ENCODE measurements around the gene PRKCE.

The PRKCE gene

DNA sequence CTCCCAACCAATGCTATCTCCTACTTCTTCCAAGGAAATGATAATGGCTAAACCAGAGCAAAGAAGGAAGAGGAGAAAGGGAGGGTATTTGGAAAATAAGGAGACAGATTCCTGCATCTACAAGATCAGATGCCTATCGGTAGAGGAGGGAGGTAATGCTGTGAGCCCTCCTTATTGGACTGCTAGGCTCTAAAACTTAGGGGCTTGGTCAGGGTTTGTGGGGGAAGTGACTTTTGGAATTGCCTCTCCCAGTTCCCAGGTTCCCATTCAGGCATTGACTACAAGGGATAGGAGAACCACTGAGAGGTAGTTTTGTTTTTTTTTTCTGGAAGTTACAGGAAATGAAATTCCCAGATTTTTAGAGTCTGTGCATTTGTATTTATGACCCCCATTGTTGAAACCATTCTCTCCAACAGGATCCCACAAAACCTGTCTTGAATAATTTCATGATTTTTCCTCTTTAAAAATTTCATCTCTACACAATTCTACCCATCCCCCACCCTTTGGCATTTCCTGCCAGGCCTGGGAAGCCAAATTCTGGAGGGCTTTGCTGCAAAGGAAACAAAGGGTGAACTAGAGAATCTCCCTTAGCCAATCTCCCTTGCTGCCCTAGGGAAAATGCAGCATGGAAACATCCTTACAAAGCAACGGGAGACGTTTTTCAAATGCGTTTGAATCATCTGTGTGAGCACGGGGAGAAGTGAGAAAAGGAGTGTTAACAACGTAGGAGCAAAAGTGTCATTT is 363.6 kb downstream of the PRKCE start:
- ATAC-seq = no peak
- H3K9me3 Mint-ChIP-seq = no peaks in the 10 kb centered on the region
- peak overlapping the region; percentile 37 for H3K4me3 Mint-ChIP-seq
- DNase-seq (ENCODE audit: low spot score in 2 of 2) = peak in 1 of 2 donors; percentile 48
- peaks cover 29% of the 10 kb centered on the region for H3K36me3 Mint-ChIP-seq
- H3K4me1 Mint-ChIP-seq = peaks cover 58% of the 10 kb centered on the region
- H3K27ac Mint-ChIP-seq = peak overlapping the region; percentile 71

DNA sequence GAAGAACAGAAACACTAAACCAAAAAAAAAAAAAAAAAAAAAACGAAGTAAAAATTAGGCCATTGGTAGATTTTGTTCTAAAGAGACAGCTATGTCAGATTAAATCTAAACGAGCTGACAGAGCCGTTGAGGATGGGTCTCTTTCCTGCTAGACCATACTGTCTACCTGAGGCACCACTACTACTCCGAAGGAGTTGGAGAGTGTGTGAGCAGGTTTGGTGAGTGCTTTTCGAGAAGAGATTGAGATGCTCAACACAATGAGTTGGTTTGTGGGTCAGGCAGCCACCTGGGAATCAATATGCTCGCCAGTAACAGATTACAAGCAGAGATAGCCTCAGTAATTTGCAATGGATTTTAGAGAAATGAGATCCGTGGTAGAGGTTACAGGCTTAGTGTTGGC is 364.2 kb downstream of the PRKCE start:
- H3K36me3 Mint-ChIP-seq = peaks cover 32% of the 10 kb centered on the region
- ATAC-seq (no peak), DNase-seq (ENCODE audit: low spot score in 2 of 2) (peak in 1 of 2 donors; percentile 54)
- peaks cover 63% of the 10 kb centered on the region for H3K4me1 Mint-ChIP-seq
- peak overlapping the region; percentile 71 for H3K27ac Mint-ChIP-seq
- peaks cover 3% of the 10 kb centered on the region for H3K9me3 Mint-ChIP-seq
- H3K4me3 Mint-ChIP-seq = peak overlapping the region; percentile 37

GRCh38 chr2:46016091-46016490 is 364.6 kb downstream of the PRKCE start:
- Mint-ChIP-seq H3K4me1 (peaks cover 66% of the 10 kb centered on the region), H3K27ac (peak overlapping the region; percentile 71), H3K36me3 (peaks cover 36% of the 10 kb centered on the region)

GRCh38 chr2:46018773-46019591 is 367.5 kb downstream of the PRKCE start:
- H3K4me3 Mint-ChIP-seq = peak overlapping the region; percentile 23
- peaks cover 40% of the 10 kb centered on the region for H3K36me3 Mint-ChIP-seq
- H3K4me1 Mint-ChIP-seq = peaks cover 68% of the 10 kb centered on the region
- peak overlapping the region; percentile 79 for H3K27ac Mint-ChIP-seq
- peaks cover 5% of the 10 kb centered on the region for H3K9me3 Mint-ChIP-seq
- ATAC-seq = peak; percentile 80
- DNase-seq (ENCODE audit: low spot score in 2 of 2) = peak in 1 of 2 donors; percentile 78

More at GRCh38 chr2:46016091-46016490, 364.6 kb downstream of the PRKCE start:
- DNase-seq (ENCODE audit: low spot score in 2 of 2) (peak in 1 of 2 donors; percentile 46), ATAC-seq (no peak)
- Mint-ChIP-seq H3K9me3 (peaks cover 5% of the 10 kb centered on the region), H3K4me3 (peak overlapping the region; percentile 37)

DNA sequence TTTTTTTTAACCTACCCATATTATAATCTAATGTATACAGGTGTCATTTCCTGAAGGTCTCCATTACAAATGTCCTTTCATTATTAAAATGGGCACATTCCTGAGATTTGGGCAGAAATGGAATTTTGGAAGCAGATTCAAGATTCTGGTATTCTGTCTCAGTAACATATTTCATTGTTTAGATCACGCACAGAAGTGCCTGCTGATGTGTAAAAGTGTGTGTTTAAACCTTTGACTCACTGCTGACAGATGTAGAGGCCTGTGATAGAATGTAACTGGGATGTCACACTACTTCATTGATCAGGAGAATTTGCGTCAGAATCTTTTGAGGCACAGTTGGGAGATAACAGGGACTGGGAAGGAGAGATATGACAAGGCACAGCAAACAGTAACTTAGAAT is 368.9 kb downstream of the PRKCE start:
- Mint-ChIP-seq H3K4me1 (peaks cover 64% of the 10 kb centered on the region), H3K36me3 (peaks cover 37% of the 10 kb centered on the region), H3K9me3 (peaks cover 5% of the 10 kb centered on the region), H3K27ac (peak overlapping the region; percentile 79), H3K4me3 (no peak overlapping the region)
- DNase-seq (ENCODE audit: low spot score in 2 of 2) = peak in 1 of 2 donors; percentile 46
- ATAC-seq = no peak

DNA sequence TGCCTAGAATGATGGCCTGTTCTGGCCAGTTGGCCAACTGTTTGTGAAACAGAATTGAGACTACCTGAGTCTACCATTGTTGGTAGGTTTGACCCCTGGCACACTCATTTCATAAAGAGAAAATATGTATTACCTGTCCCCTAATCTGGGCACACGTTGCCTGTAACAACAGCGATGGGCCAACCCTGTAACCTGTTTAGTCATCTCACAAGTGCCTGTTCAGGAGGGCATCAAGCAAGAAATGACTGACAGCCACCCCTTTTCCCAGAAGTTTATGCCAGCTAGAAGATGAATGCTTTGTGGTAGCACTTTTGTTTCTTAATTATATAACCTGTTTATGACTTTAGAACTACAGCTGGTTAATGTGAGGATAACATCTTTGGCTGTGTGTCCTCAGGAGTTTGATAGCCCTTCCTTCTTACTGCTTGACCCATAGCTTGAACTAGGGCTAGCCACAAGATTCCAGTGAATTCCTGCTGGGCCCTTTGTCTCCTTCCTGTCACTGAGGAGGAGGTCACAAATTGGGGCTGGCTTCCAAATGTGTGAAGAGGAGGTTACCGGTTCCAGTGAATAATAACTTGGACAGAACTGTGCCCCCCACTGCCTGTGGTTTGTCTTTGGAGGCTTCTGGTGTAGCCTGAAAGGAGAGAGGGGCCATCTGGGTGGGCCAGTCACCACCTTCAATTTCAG is 371.8 kb downstream of the PRKCE start:
- peaks cover 28% of the 10 kb centered on the region for H3K36me3 Mint-ChIP-seq
- ATAC-seq (peak; percentile 79), DNase-seq (ENCODE audit: low spot score in 2 of 2) (peak in 1 of 2 donors; percentile 78)
- H3K27ac Mint-ChIP-seq = peak overlapping the region; percentile 79
- peaks cover 5% of the 10 kb centered on the region for H3K9me3 Mint-ChIP-seq
- H3K4me3 Mint-ChIP-seq = peak overlapping the region; percentile 23
- peaks cover 60% of the 10 kb centered on the region for H3K4me1 Mint-ChIP-seq

- Mint-ChIP-seq H3K4me3 (no peak overlapping the region), H3K9me3 (peaks cover 5% of the 10 kb centered on the region), H3K36me3 (peaks cover 25% of the 10 kb centered on the region), H3K27ac (peak overlapping the region; percentile 79), H3K4me1 (peaks cover 53% of the 10 kb centered on the region)
- DNase-seq (ENCODE audit: low spot score in 2 of 2) = no peak
- ATAC-seq = no peak
Measured at GRCh38 chr2:46024146-46024779, 372.8 kb downstream of the PRKCE start.

DNA sequence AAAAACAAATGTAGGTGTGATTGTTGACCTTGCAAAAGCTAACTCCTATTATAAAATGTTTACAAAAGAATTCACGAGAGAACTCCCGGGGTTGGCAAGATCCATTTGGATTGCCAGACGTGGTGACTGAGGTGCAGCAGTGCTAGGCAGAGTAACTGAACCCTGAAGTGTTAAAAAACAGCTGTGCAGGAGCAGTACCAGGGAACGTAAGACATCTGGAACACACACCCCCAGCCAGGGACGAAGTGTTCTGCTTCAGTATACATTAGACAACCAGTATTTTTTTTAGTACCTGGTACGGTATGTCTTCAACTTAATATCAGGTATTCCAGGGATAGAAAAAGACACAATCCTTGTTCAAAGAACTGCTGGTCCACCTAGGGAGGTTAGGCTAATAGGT is 373.6 kb downstream of the PRKCE start:
- no peak for ATAC-seq
- Mint-ChIP-seq H3K4me3 (no peak overlapping the region), H3K36me3 (peaks cover 17% of the 10 kb centered on the region), H3K27ac (no peak overlapping the region), H3K9me3 (peaks cover 5% of the 10 kb centered on the region), H3K4me1 (peaks cover 47% of the 10 kb centered on the region)
- DNase-seq (ENCODE audit: low spot score in 2 of 2) = no peak

DNA sequence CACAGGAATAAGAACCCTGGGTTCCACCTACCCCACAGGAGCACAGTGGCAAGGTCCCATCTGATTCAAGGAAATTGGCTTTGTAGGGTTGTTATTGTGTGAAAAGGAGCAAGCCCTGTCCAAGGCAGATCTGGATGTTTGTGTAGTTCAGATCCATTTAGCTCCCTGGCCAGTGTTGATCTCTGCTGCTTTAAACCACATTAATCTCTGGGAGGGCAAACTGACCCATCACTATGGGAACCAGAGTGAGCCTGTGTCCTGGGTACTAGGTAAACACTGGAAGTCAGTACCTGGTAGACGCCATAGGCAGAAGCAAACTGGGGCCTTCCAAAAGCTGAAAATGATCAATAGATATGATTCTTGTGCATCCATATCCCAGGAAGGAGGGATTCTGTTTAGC is 374.2 kb downstream of the PRKCE start:
- no peak overlapping the region for H3K27ac Mint-ChIP-seq
- H3K4me1 Mint-ChIP-seq = peaks cover 47% of the 10 kb centered on the region
- H3K4me3 Mint-ChIP-seq = no peak overlapping the region
- H3K9me3 Mint-ChIP-seq = peaks cover 2% of the 10 kb centered on the region
- no peak for ATAC-seq
- no peak for DNase-seq (ENCODE audit: low spot score in 2 of 2)
- peaks cover 14% of the 10 kb centered on the region for H3K36me3 Mint-ChIP-seq

DNA sequence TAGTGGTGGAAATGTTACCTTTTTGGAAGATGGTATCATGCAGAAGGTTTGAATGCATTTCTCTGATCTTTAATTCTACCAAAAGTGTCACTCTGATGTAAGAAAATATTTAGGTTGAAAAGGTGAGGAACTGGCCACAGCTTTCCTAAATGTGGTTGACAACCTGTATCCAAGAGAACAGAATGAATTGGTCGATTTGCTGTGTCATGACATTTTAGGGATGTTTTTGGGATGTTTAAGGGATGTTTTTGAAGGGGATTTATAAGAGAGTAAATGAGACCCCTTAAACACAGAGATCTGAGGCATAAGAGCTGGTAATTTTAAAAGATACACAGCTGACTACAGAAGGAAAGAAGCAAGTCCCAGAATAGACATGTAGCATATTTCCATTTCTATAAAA is 375.0 kb downstream of the PRKCE start:
- no peak for ATAC-seq
- Mint-ChIP-seq H3K36me3 (peaks cover 14% of the 10 kb centered on the region), H3K9me3 (no peaks in the 10 kb centered on the region), H3K4me3 (no peak overlapping the region), H3K27ac (no peak overlapping the region), H3K4me1 (peaks cover 47% of the 10 kb centered on the region)
- DNase-seq (ENCODE audit: low spot score in 2 of 2) = no peak

DNA sequence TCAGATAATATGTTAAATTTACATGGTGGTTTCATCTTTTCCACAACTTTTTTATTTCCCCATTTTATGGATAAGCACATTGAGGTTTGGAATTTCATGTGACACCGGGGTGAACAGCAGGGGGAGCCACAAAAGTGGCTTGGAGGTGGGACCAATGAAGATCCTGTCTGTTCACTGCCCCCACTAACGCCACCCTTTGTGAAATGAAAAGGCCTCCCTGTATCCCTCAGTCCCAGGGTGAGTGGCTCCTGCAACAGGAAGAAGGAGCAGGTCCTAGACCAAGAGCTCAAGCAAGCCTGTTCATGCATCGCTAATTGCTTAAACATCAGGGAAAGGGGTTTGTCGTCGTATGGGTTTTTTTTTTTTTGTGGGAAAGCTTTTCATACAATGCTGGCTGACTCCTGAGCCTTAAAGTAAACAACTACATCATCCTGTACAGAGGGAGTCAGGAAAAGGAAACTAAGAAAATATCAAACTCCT is 377.9 kb downstream of the PRKCE start:
- H3K4me3 Mint-ChIP-seq = no peak overlapping the region
- H3K36me3 Mint-ChIP-seq = peaks cover 15% of the 10 kb centered on the region
- H3K9me3 Mint-ChIP-seq = no peaks in the 10 kb centered on the region
- DNase-seq (ENCODE audit: low spot score in 2 of 2) = no peak
- no peak overlapping the region for H3K27ac Mint-ChIP-seq
- ATAC-seq = no peak
- H3K4me1 Mint-ChIP-seq = peaks cover 47% of the 10 kb centered on the region

DNA sequence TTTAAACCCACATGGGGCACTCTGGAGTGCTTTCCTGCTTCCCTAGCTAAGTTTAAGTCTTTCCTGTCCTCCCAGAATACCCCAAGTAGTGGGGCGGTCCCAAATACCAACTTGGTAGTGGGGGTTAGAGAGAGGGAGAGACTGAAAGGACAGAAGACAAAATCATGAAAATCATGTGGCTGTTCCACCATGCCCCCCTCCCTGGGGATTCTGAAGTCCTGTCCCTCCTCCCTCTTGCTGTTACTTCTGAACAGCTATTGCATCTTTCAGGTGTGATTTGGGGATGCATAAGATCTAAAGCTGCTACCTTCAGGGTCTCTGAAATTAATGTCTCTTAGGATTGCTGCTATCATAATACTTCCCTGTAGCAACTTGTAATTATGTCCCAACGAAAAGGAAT is 378.9 kb downstream of the PRKCE start:
- H3K27ac Mint-ChIP-seq = peak overlapping the region; percentile 92
- H3K36me3 Mint-ChIP-seq = peaks cover 15% of the 10 kb centered on the region

GRCh38 chr2:46032161-46032813 is 380.8 kb downstream of the PRKCE start:
- no peaks in the 10 kb centered on the region for H3K9me3 Mint-ChIP-seq
- DNase-seq (ENCODE audit: low spot score in 2 of 2) = no peak
- peaks cover 50% of the 10 kb centered on the region for H3K4me1 Mint-ChIP-seq
- ATAC-seq = no peak
- peaks cover 15% of the 10 kb centered on the region for H3K36me3 Mint-ChIP-seq
- peak overlapping the region; percentile 92 for H3K27ac Mint-ChIP-seq
- peak overlapping the region; percentile 57 for H3K4me3 Mint-ChIP-seq

More for the DNA sequence above, 378.9 kb downstream of the PRKCE start:
- DNase-seq (ENCODE audit: low spot score in 2 of 2) (no peak), ATAC-seq (no peak)
- Mint-ChIP-seq H3K4me3 (peak overlapping the region; percentile 57), H3K9me3 (no peaks in the 10 kb centered on the region), H3K4me1 (peaks cover 47% of the 10 kb centered on the region)

DNA sequence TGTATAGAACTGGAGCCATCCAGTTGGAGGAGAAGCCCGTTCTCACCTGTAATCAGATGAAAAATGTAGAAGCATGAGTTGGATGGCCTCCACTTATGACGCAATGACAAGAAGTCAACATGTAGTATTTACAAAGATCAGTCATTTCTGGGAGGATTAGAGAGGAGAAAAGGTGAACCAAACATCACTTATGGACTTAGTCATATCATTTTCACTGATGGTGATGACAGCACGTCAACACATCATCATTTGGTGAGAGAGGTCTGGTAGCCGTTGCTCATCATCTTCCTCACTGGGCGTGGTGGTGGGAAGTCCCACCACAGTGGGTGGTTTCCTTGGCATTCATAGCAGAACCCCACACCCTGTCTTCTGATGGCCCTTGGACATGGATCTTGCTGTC is 381.5 kb downstream of the PRKCE start:
- H3K9me3 Mint-ChIP-seq = no peaks in the 10 kb centered on the region
- peak overlapping the region; percentile 92 for H3K27ac Mint-ChIP-seq
- peaks cover 50% of the 10 kb centered on the region for H3K4me1 Mint-ChIP-seq
- peaks cover 15% of the 10 kb centered on the region for H3K36me3 Mint-ChIP-seq
- H3K4me3 Mint-ChIP-seq = peak overlapping the region; percentile 57
- DNase-seq (ENCODE audit: low spot score in 2 of 2) (peak; percentile 45 to 89), ATAC-seq (peak; percentile 94)
